ENCODE results near the gene TBX2.

The TBX2 gene

DNA sequence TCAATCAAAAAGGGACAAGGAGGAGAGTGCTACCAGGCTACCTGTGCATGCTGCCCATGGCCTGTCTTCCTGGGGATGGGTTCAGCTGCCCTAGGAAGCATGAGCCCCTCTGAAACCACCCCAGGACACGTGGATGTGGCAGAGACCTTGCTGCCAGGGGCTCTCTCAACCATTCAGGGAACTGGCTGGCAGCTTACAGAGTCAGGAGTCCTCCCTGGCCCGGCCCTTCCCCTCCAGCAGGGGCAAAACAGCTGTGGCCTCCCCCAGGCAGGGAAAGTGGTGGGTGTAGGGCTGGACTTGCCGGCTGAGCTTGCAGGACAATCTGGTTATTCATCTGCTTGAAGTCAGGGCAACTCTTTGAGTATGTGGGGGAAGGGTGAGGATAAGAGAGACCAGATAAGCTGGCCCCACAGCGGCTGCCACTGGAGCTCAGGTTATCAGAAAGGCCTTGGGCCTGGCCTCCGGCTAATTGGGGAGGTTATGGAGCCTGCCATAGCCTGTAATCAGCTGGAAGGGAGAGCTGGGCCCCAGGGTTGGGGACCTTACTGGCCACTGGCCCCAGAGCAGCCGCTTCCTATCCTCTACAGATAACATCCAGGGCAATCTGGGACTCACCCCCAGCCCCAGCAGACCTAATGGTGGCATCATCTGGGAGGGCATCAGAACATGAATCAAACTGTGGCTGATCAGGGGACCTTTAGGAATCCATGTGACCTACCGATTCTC is 5.6 kb upstream of the TBX2 start:
- TF ChIP-seq, protein P1, sequence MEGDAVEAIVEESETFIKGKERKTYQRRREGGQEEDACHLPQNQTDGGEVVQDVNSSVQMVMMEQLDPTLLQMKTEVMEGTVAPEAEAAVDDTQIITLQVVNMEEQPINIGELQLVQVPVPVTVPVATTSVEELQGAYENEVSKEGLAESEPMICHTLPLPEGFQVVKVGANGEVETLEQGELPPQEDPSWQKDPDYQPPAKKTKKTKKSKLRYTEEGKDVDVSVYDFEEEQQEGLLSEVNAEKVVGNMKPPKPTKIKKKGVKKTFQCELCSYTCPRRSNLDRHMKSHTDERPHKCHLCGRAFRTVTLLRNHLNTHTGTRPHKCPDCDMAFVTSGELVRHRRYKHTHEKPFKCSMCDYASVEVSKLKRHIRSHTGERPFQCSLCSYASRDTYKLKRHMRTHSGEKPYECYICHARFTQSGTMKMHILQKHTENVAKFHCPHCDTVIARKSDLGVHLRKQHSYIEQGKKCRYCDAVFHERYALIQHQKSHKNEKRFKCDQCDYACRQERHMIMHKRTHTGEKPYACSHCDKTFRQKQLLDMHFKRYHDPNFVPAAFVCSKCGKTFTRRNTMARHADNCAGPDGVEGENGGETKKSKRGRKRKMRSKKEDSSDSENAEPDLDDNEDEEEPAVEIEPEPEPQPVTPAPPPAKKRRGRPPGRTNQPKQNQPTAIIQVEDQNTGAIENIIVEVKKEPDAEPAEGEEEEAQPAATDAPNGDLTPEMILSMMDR (IDR thresholded peaks at IDR 0.05; ENCODE audit: insufficient read depth, low read length, missing control alignments) = no peak
- DNase-seq (ENCODE audit: low read depth, low spot score) = no peak
- POLR2A ChIA-PET = no interaction called here
- no peak overlapping the region for H3K4me3 ChIP-seq (ENCODE audit: low read depth, low read length)
- CTCF ChIA-PET = interaction anchor here (0.7 to 7.0 kb wide), 10 partner anchors 9 to 673 kb away, joined by 3 to 54 read pairs (median 4); no protein-coding TSS in a partner anchor

DNA sequence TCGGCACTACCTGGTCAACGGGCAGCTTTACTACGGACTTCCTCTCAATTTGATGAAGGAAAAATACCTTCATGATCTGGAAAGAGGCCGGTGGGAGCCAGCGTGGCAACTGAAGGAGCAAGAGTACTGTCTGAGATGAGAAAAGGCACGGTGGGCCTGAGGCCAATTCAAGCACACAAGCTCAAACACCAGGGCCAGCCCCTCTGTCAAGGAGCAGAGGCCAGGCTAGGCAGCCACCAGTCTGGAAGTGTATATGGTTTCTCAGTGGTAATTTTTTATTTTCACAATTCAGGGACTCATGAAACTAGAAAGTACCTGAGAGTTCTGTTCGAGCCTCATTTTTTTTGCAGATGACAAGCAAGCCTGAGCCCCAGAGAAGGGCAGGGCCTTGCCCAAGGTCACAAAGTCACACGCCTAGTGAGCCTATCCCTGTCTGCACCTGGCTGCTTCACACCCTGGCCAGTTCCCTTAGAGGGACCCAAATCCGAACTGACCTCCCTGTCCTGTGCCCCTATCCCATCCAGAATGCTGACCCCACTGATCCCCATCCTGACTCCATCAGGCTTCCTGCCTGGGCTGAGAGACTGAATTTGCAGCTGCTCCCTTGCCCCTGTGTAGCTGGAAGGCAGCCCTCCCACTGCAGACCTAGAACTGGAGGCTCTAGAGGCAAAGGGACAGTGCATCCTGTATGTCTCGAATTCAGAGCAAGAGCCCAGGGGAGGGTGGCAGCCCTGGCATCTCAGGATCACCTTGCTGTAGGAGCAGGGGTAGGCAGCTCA is 4.8 kb upstream of the TBX2 start:
- CTCF ChIA-PET = interaction anchor here (0.7 to 7.0 kb wide), 8 partner anchors 7 to 674 kb away, joined by 3 to 54 read pairs (median 6); no protein-coding TSS in a partner anchor
- DNase-seq (ENCODE audit: low read depth, low spot score) = no peak
- POLR2A ChIA-PET = no interaction called here
- TF ChIP-seq, protein P1 (IDR thresholded peaks at IDR 0.05; ENCODE audit: insufficient read depth, low read length, missing control alignments) = no peak
- no peak overlapping the region for H3K4me3 ChIP-seq (ENCODE audit: low read depth, low read length)

DNA sequence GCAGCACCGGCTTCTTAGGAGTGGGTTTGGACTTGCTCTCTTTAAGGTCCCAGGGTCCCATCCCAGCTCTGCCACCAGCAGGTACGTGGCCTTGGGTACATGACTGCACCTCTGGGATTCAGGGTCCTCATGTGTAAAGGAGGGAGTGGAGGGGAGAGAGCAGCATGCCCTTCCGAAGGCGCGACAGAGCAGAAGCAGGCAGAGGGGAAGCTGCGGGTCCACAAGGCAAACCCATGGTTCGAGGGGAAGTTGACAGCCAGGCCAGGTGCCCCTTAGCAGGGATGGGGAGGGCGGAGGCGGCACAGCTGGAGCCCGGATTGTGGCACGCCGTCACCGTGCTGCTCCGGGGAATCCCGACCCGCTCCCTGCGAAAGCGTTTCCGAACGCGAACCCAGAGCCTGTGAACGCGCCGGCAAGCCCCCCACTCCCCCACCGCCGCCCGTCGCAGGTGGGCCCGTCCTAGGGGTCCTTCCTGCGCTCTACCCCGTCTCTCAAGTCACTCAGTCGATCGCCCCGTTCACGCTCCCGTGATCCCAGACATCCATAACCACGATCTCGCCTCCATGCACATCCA is 4.1 kb upstream of the TBX2 start:
- no peak overlapping the region for H3K4me3 ChIP-seq (ENCODE audit: low read depth, low read length)
- ChIA-PET CTCF (interaction anchor here (1.7 to 7.0 kb wide), 3 partner anchors 8 to 424 kb away, joined by 4 to 54 read pairs (median 13); no protein-coding TSS in a partner anchor), POLR2A (no interaction called here)
- no peak for DNase-seq (ENCODE audit: low read depth, low spot score)
- TF ChIP-seq, protein P1 (IDR thresholded peaks at IDR 0.05; ENCODE audit: insufficient read depth, low read length, missing control alignments) = no peak

DNA sequence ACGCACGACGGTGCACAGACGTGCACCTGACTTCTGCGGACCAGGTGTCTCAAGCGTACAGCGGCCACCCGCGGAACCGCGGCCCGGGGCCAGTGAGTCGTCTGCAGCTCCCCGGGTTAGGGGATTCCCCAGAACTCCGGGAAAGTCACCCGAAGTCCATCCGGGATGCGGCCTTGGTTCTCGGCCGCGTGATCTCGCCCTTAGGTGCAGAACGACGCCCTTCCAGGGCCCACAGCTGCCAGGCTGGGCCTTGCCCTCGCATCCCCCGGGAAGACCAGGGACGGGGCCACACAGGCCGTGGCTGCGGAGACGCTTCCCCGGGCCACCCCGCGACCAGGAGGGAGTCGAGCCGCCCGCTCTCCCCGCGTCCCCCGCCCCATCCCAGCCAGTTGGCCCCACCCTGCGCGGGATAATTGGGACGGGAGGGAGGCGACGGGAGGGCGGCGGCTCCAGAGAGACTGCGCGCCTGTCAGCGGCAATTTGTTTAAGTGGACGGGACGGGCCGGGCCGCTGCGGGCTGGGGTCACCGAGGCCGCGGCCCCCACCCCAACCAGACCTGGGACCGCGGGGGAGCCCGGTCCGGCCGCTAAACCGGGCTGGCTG is 3.6 kb upstream of the TBX2 start:
- TF ChIP-seq, protein P1 (IDR thresholded peaks at IDR 0.05; ENCODE audit: insufficient read depth, low read length, missing control alignments) = no peak
- DNase-seq (ENCODE audit: low read depth, low spot score) = no peak
- ChIA-PET POLR2A (no interaction called here), CTCF (interaction anchor here (1.6 to 2.8 kb wide), 5 partner anchors 8 to 425 kb away, joined by 4 to 13 read pairs (median 5); no protein-coding TSS in a partner anchor)
- H3K4me3 ChIP-seq (ENCODE audit: low read depth, low read length) = no peak overlapping the region

DNA sequence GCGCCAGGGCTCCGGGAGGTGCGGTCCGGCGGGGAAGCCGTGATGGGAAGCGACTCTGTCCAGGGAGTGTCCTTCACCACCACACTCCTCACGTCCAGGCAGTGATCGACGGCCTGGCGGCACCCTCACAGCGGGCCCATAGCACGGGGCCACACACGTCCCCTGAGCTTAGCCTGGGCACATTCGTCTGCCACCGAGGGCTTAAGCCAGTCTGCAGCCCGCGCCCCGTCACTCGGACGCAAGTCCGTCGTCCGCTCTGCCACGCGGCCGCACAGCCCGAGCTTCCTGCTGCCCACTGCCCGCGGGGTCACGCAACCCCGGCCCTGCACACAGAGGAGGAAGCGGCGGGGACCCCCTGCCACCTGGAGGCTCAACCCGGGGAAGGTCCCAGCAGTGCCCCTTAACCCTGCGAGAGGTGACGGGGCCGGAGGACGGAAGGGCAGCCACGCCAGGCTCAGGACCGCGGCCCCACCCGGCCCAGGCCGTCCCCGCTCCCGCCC is 3.0 kb upstream of the TBX2 start:
- ChIA-PET CTCF (interaction anchor here (1.0 to 8.8 kb wide), 7 partner anchors 9 to 425 kb away, joined by 4 to 55 read pairs (median 4); no protein-coding TSS in a partner anchor), POLR2A (no interaction called here)
- peak overlapping the region; percentile 76 for H3K4me3 ChIP-seq (ENCODE audit: low read depth, low read length)
- no peak for DNase-seq (ENCODE audit: low read depth, low spot score)
- TF ChIP-seq, protein P1 (IDR thresholded peaks at IDR 0.05; ENCODE audit: insufficient read depth, low read length, missing control alignments) = no peak
